ENCODE results near the gene TCF4.

- TF ChIP-seq CTCF (IDR thresholded peaks at IDR 0.05; ENCODE audit: low read depth, low read length, missing input control) (no peak), MAX (IDR thresholded peaks at IDR 0.05) (no peak)
Measured at GRCh38 chr18:55500316-55501086, 87.5 kb downstream of the TCF4 start.
